GM19239 (cell line): ENCODE measurements around the gene CHI3L2.
"Not testable (repeated sequence)": the region's sequence is repeated elsewhere in the genome, so short reads cannot be mapped to it uniquely, and the experiment has no call there.

Experiments
- DNase-seq: peaks from one replicate; pipeline ENCODE4 v3.0.0; 2011; ENCODE audit warnings: low spot score; ENCODE audit not compliant: insufficient read length
- FAIRE-seq: peaks from 2 replicates; lab custom pipeline; 2011; peaks lifted over from hg19 to GRCh38; lab: Jason Lieb, UNC

The CHI3L2 gene

DNA sequence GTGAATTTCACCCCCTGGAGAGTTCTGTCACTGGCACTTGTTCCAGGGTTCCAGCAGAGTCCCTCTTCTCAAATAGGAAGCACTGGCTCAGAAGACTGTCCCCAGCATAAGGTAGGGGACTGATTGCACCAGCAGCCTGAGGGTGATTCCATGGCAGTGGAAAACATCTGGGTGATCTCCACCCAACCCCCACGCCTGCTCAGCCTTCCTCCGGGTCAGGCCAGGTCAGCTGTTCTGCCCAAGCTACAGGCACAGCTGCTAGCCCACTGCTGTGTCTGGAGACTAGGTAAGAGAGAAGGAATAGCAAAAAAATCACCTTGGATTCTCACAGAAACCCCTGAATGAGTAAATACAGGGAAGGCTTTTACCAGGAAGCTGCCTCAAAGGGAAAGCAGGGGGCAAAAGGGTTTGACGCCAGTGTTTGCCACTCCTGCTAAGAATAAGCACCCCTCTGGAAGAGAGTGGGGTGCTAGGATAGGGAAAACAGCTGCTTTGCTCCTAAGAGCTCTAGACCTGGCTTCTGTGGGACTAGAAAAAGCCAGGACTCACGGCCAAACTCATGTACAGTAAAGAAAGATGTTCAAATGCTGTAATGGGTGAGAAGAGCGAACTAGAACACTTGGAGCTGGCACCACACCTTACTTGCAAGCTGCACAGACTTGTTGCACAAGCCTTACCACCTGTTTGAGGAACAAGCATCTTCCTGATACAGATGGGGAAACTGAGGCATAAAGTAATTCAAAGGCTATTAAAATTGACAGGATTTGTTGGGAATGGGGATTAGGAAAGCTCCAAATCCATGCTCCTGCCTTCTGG is 26.0 kb upstream of the CHI3L2 start:
- DNase-seq (no peak), FAIRE-seq (peak; percentile 77)

DNA sequence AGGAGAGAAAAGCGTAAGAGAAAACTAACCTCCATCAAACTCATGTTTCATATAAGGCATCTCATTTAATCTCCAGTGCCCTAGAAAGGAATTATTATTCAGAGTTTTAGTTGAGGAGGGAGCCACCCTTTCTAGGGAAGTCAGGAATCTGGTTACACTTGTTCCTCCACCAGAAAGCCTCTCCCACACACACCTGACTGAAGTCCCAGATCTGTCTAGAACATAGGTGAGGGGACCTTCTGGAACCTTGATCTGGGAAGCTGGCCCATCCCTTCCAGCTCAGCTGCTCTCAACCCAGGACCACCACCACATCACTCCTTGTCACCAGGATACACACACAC is 25.2 kb upstream of the CHI3L2 start:
- DNase-seq, result no peak
- no peak for FAIRE-seq

DNA sequence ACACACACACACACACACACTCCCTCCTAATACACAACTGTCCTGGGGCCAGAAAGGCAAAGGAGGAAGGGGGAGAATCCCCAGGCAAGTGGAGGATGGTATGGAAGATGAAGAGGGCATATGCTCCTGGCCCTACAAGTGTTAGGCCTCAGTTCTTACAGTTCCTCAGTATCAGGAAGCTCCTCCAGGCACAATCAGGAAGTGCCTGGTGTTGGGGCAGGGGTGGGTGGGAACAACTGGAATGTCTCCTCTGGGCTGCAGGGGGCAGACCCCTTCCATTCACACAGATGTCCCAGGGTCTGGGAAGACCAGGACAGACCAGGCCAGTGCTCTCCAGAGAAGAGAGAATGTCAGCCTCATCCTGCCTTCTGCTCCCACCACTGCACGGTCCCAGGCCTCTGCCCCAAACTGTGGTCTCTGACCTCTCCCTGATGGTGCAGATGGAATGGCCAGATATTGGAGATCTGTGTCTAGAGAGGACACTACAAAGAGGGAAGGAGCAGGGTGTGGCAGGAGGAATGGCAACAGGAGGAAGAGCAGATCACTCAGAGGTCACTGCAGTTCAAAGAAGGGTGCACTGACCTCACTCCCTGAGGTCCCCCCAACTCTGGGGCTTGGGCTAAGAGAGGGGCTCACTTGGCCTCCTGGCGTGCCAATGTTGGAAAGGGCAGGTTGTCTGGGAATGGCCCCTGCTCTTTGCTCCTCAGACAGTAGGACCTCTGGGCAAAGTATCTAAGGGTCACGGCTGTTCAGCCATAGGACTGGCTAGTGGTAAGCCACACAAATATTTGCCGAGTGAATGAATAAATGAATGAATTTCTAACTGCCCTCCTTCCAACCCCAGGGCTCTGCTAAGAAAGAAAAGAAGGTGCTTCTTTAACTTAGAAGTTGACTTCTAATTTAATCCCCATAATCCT is 24.5 kb upstream of the CHI3L2 start:
- peak; percentile 76 for FAIRE-seq
- DNase-seq, result no peak

DNA sequence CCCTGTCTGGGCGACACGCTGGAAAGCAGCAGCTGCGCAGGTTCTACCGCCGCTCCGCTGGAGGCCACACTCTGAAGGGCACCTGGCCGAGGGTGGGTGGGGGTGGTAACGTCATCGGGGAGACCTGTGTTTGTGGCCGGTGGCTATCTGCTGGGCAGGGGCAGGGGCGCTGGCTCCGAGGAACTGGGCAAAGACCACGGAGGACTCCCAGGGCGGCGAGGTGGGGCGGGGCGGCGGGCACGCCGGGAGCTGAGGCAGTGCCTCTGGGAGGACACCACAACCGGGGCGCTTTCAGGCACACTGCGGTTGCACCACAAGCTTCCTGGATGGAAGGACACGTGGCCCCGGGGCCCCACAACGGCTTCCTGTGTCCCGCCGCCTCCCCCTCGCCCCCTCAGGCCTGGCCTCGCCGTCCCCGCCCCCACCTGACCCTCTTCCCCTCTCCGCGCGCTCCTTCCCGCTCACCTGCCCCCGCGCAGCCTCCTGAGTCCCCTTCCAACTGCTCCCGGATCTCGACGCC is 23.8 kb upstream of the CHI3L2 start:
- DNase-seq (peak; percentile 64), FAIRE-seq (peak; percentile 89)

DNA sequence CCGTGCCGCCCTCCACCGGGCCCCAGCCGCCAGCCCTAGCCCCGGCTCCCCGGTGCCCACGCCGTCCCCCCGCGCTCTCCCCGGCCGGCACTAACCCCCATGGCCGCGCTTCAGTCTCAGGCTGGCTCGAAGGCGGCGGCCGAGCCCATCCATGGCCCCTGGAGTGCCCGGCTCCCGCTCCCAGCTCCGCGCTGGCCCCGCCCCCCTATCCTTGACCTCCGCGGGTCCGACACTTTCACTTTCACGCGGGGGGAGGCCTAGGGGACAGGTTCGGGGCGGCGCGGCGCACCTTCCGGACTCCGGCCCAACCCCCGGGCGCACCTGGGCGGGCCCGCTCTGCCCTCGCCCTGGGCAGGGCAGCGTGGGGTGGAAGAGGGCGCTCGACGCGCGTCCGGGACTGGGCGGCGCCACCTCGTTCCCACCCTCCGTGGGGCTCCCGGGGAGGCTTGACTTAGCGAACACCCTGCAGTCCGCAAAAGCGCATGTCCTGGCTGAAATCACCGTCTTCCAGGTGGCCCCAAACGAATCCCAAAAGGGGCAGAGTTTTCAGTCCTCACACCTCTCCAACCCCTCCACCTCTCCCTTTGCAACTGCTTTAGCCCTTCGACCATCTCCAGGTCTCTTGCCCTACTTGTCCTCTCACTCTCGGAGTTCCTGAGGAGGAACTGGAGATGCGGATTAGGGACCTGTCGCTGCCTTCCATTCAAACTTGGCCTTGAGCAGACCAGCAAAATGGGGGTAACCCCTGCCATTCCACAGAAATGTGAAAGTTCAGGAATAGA is 23.1 kb upstream of the CHI3L2 start:
- no peak for DNase-seq
- peak; percentile 21 for FAIRE-seq

DNA sequence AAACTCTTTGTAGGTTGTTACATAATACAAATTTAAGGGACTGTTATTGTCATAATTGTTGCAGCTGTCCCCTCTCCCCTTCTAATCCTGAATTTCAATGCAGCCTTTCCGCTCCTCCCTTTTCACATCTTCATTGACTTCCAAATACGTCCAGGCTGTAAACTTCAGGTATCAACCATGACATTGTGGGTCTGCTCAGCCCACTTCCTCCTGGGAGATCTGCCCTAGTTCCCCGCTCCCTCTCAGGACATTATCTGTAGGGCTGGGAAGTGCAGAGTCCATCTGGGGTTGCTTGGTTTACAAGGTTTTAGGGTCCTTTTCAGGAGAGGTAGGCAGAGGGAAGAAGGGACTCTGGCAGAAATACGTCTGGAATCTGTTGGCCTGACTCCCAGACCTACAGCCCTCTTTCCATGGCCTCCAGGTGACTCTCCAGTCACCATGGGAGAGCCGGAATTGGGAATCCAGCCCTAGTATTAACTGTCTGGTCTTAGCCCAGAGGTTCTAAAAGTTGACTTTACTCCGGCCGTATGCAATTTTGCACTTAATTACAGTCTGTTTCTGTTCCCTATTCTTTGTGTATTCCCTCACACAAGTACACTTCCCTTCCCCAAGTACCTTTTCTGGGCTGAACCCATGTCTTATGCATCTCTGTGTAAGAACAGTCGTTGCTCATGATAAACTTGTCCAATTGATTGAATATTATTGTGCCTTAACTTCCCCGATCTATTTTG is 22.4 kb upstream of the CHI3L2 start:
- no peak for DNase-seq
- FAIRE-seq, result peak; percentile 14

DNA sequence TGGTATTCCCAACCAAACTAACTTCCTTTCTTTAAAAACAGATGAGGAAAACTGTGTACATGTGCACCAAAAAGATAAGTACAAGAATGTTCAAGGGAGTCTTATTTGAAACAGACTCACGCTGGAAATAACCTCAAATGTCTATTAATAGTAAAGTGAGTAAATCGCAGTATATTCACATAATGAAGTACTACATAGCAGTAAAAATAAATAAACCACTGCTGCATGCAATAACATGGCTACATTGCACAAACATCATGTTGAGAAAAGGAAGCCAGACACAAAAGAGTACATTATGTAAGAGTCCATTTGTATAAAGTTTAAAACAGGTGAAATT is 21.8 kb upstream of the CHI3L2 start:
- no peak for DNase-seq
- no peak for FAIRE-seq

DNA sequence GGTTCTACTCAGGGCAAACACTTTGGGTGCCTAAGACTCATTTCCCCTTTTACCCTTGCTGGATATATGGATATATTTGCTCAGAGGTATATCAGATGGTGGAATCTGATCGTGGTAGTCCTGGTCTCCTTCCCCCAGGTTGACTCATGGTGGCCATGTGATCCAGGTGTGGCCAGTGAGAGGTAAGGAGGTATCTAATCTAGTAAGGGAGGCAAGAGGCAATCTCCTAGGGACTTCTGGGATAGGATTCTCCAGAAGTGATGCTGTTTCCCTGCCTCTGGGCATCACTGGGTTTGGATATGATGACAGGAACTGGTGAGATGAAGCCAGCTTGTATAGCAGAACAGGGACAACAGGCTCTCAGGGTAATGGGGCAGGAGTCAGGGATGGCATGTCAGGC is 18.6 kb upstream of the CHI3L2 start:
- no peak for FAIRE-seq
- DNase-seq, result no peak

DNA sequence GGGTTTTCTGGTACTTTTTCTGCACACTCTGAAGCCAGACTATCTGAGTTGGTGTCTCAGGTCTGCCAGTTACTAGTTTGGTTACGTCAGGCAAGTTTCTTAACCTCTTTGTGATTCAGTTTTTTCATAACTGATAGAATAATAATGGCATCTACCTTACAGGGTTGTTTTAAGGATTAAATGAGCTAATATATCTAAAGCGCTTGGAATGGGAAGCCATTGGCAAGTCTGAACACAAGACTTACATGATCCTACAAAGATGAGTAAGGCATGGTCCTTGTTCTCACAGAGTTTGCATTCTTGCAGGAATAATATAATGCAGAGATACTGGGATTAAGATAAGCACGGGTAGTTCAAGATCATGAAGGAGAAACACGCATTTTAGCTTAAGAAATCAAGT is 17.9 kb upstream of the CHI3L2 start:
- FAIRE-seq (no peak), DNase-seq (no peak)

DNA sequence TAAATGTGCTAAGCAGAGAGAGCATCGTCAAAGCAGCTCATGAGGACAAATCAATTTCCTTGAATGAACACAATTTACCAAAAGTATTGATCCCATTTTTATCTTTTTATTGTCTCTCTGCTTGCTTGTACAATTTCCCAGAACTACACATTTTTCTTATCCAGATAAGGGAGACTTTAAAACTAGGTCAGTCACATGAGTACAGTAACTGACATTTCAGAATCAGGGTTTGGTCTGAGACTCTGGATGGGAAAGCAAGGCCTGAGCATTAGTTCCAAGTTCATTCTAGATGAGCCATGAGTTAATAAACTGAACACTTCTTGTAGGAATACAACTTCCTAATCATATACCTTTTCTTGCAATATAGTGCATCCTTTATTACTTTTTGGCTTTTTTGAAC is 15.6 kb upstream of the CHI3L2 start:
- FAIRE-seq, result no peak
- DNase-seq, result no peak

DNA sequence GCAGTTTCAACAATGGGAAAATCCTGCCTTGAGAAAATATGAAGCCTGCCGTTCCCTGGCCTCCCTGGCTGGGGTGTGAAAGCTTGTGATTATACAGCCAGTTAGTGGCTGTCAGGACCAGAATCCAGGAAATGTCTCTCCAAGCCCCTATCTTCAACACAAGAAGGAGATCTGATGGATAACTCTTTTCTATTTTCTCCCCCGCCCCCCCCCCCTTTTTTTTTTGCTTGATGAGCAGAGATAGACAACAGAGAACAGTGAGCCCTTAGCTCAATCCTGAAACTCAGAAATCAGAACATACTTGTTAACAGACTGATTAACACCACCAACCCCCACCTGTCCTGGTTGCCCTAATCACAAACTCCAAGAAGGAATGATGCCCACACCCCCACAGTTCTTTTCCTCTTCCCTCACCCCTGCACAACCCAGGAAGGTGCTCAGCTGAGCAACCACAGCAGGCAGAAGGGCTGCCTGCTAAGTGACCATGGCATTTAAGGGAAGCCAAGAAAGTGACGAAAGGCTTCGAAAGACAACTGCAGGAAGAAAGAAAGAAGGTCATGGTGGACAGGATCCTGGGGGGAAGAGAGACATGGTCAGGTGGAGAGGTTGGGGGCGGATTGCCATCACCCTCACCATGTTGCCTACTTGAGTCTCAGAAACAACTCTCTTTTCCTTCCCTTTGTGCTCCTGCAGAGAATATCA is 14.7 kb upstream of the CHI3L2 start:
- FAIRE-seq (peak; percentile 8), DNase-seq (no peak)

DNA sequence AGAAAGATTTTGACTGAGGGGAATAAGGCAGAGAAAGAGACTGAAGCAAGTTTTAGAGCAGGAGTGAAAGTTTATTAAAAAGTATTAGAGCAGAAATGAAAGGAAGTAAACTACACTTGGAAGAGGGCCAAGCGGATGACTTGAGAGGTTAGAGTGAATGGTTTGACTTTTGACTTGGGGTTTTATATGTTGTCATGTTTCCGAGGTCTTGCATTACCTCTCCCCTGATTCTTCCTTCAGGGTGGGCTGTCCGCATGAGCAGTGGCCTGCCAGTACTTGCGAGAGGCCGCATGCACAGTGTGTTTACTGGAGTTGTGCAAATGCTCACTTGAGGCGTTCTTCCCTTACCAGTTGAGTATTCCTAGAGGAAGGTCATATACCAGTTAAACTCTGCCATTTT is 14.1 kb upstream of the CHI3L2 start:
- DNase-seq (no peak), FAIRE-seq (peak; percentile 71)

DNA sequence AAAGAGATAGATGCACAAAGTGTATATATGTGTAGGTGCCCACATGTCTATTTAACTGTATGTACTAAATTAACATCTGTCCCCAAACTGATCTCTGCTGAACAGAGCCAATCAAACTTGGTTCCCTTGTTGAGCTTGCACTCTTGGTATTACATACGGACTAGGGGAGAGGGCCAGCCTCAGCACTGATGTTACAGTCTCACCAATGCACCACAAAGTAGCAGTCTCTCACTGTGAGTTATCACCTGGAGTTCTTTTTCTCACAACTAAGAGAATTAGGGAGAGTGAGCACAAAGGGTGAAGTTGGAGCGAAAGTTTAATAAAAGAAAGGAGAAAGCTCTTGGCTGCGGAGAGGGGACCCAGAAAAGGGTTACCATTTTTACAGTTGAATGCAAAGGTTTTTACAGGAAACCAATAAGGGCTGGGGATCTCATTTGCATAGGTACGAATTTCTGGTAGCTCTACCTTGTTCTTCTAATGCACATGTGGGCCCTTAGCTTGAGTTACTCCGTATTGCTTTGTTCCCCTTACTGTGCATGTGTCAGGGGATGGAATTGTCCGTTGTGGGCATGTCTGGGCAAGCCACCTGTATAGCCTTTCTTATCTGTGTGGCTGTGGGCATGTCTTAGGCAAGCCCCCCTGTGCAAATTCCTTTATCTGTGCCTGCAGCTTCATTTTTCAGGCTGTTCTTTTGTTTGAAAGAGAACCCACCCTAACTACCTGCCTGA is 13.3 kb upstream of the CHI3L2 start:
- DNase-seq (no peak), FAIRE-seq (peak; percentile 98)

DNA sequence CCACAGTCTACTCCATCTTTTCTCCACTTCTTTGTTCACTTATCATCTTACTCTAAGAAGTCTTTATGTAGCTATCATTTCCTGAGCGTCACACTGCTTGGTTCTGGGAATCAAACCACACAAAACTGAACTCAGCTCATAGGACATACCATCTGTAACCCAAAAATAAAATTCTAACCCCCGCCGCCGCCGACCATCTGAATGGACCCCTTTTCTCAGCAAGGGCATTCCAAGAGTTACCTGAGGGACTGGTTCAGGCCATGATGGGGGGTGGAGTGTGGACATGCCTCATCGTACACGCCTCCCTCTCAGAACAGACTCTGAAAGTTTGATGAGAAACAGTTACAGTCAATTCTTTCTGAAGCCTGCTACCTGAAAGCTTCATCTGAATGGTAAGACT is 12.6 kb upstream of the CHI3L2 start:
- no peak for DNase-seq

DNA sequence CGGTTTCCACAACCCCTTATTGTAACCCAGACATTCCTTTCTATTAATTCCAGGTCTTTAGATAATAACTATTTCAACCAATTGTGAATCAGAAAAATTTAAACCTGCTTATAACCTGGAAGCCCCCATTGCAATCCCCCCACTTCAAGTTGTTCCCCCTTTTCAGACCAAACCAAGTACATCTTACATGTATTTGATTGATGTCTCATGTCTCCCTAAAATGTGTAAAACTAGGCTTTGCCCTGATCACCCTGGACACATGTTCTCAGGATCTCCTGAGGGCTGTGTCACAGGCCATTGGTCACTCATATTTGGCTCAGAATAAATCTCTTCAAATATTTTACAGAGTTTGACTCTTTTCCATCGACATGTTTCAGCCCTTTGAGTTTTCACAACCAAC is 12.2 kb upstream of the CHI3L2 start:
- not testable (repeated sequence) for FAIRE-seq, DNase-seq

More for the DNA sequence above, 12.6 kb upstream of the CHI3L2 start:
- FAIRE-seq, result no peak

DNA sequence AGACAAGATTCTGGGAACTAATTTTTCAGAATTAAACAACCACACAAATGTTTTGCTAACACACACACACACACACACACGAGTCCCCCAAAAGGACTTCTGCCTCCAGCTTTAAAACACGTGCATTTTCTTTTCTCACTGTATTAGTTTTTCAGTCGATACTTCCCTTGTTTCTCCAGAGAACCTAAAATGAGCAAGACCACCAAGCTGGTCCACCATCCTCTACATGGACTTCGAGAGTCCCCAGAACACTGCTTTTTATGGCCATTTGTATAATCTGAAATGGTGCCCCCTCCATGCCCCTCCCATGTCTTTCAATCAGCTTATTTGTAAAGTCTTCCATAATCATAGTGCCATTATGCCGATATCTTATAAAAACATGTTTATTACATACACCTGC is 10.8 kb upstream of the CHI3L2 start:
- DNase-seq (no peak), FAIRE-seq (peak; percentile 11)

DNA sequence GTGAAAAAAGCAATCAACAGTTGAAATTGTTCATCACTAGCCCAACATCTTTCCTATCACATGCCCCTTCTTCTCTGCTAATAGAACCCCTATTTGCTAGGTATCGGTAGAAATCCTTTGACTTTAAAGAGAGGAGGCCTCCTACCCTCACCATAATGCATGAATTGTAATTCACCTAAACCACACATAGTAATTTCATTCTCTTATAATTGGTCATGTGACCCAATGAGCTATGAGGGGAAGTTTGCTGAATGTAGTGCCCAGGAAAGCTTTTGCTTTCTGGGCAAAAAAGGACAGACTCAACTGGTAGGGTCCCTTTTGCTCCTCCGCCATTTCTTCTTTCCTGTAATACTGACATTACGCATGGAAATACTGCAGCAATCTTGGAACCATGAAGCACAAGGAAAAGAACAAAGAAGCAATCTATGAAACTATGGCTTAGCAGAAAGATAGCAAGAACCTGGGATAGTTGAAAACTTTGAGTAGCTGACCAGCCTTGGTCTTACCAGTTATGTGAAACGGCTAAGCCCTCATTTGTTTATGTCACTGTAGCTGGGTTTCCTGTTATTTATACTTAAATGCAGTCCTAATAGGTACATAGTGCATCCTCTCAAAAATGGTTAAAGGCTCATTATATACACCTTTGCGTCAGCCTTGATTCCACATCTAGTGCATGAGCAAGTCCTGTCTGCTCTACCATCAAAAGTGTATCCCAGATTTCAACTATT is 10.2 kb upstream of the CHI3L2 start:
- no peak for DNase-seq
- peak; percentile 35 for FAIRE-seq
